AG20443 (cell line): Measurements from ENCODE around the gene PRIMPOL.
A peak's percentile ranks its signal among the peaks of the same experiment; 100 is the strongest.
"Not testable (repeated sequence)": the region's sequence is repeated elsewhere in the genome, so short reads cannot be mapped to it uniquely, and the experiment has no call there.

Source experiments
- DNase-seq: peaks from one replicate; pipeline ENCODE4 v3.0.0; 2012; ENCODE audit warnings: low spot score, mixed read lengths

The PRIMPOL gene

DNA sequence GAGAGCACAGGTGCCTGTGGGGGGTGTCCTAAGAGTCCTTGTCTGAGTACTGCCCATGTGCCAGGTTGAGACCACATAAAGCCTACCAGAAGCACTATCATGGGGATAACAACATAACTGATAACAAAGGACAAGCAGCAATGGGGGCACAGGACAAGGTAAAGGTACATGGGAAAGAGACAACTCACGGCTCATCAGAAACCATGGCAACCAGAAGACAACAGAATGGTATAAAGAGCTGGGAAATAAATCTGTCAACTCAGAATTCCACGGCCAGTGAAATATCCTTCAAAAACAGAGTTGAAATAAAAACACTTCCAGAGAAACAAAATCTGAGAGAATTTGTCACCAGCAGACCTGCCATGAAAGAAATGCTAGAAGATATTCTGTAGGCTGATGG, 64.3 kb downstream of the PRIMPOL start:
- DNase-seq: no peak

- DNase-seq: no peak
These were observed 66.0 kb downstream of the PRIMPOL start for GRCh38 chr4:184715526-184715925.

- no peak for DNase-seq
These were observed 69.9 kb downstream of the PRIMPOL start for GRCh38 chr4:184719407-184719806.

DNA sequence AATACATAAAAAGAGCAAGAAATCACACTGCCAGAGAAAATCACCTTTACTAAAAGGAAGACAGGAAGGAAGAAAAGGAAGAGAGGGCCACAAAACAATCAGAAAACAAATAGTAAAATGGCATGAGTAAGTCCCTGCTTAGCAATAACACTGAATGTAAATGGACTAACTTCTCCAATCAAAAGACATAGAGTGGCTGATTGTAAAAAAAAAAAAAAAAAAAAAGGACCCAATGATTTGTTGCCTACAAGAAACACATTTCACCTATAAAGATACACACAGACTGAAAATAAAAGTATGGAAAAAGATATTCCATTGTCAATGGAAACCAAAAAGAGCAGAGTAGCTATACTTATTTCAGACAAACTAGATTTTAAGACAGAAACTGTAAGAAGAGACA, 71.7 kb downstream of the PRIMPOL start:
- DNase-seq: no peak

DNA sequence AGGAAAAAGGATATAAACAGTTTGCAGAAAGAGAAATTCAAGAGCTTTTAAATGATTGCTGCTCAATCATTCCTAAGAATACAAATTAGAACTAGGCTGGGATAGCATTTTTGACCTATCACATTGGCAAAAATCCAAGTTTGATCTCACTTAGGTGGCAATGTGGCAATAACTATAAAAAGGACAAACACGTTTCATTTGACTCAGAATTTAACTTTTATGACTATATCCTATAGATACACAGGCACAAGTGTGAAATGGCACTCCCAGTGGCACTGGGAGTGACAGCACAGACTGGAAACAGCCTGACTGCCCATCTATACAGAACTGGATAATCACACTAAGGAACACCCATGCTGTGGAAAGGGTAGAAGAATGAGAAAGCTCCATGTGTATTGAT, 73.3 kb downstream of the PRIMPOL start:
- DNase-seq: no peak

- no peak for DNase-seq
These were observed 77.9 kb downstream of the PRIMPOL start for GRCh38 chr4:184727430-184727829.

DNA sequence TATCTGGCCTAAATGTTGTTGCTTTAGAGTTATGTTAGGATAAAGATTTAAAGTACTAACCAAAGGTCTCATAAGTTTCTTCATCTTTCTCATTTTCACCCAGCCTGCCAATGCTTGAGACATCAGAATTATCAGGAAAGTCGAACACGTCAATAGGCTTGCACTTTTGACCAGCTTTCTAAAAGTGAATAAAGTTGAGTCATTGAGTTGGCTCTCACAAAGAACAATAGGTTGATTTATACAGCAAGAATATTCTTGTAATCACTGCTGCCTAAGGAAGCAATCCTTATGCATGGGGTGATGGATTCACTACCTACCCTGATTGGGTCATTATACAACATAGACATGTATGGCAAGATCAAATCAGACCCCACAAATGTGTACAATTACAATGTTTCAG, 79.3 kb downstream of the PRIMPOL start:
- DNase-seq: no peak

GRCh38 chr4:184729946-184730345, 80.4 kb downstream of the PRIMPOL start:
- DNase-seq: no peak

- no peak for DNase-seq
These were observed 81.5 kb downstream of the PRIMPOL start for GRCh38 chr4:184731056-184731455.

DNA sequence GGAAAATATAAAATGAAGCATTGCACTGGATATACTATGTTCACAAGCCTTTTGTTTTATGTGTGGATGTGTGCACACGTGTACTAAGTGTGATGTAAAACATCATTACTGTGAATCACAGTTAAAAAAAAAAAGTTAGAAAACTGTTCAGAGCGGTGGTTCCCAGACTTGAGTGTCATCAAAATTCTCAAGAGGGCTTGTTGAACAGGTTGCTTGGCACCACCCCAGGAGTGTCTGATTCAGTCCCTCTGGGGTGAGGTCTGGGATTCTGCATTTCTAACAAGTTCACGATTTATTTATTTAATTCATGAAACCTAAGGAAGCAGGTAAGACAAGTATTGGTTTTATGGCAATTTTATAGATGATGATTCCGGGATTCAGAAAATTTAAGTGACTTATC, 82.6 kb downstream of the PRIMPOL start:
- DNase-seq: no peak

GRCh38 chr4:184733654-184734524, 84.4 kb downstream of the PRIMPOL start, which contains the start of gene CENPU:
Gene CENPU (minus strand): TSS chr4:184734096. CDS start chr4:184734062, 34 bp downstream.
- peak; percentile 100 for DNase-seq

DNA sequence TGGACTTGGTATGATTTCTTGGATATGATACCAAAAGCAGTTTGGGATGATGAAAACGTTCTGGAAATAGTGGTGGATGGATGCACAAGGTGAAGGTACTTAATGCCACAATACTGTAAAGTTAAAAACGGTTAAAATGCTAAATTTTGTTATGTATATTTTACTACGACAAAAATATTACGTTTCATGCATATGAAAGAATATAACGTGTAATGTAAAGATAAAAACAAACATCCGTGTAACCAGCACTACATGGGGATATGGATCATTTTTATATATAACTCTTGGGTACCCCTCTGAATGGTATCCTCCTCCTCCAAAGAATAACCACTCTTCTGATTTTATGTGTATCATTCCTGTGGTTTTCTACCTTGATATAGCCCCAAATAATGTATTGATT, 85.2 kb downstream of the PRIMPOL start:
- DNase-seq: no peak

DNA sequence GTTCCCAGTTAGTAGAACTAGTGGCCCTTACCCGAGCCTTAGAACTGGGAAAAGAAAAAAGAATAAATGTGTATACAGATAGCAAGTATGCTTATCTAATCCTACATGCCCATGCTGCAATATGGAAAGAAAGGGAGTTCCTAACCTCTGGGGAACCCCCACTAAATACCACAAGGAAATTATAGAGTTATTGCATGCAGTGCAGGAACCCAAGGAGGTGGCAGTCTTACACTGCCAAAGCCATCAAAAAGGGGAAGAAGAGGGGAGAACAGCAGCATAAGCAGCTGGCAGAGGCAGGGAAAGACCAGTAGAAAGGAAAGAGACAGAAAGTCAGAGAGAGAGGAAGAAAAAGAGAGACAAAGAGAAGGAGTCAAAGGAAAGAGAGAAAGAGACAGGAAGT, 90.0 kb downstream of the PRIMPOL start:
- not testable (repeated sequence) for DNase-seq

DNA sequence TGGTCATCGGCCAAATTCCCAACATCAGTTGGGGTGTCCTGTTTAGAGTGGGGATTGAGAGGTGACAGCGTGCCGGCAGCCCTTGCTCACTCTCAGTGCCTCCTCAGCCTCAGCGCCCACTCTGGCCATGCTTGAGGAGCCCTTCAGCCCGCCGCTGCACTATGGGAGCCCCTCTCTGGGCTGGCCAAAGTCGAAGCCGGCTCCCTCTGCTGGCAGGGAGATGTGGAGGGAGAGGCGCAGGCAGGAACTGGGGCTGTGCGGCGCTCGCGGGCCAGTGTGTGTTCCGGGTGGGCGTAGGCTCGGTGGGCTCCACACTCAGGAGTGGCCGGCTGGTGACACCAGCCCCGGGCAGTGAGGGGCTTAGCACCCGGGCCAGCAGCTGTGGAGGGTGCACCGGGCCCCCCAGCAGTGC, 91.4 kb downstream of the PRIMPOL start:
- DNase-seq: no peak

- DNase-seq: not testable (repeated sequence)
These were observed 92.1 kb downstream of the PRIMPOL start for GRCh38 chr4:184741651-184742050.

DNA sequence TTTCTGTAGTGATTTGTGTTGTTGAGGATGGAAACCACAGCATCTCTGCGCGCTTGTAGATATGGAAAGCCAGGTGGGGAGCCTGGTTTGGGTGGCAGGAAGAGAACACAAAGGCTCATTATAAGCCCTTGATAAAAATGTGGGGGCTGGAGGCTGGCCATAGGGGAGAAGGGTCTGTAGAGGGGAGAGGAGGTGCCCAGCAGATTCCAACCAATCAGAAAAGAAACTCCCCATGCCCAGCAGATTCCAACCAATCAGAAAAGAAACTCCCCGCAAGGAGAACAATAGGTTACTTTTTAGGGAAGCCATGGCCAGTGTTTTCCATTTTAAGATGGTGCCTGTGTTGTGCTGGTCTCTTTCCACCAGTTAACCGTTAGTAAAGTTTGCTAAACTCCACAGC, 94.1 kb downstream of the PRIMPOL start:
- no peak for DNase-seq

GRCh38 chr4:184744236-184744635, 94.7 kb downstream of the PRIMPOL start:
- DNase-seq: no peak
